B cell (primary cell): ENCODE data around the gene ZNF540. TPM values are rescaled to one million over a fixed set of nuclear protein-coding genes. Genes with fewer than 3 reads are reported as not detected.

Experiments
- ATAC-seq: fragments of 200-7000 bp; cut with Tn5 transposase; one replicate; pipeline ENCODE4 v1.10.0; 2021; ENCODE audit warnings: low read depth, mild to moderate bottlenecking, moderate number of reproducible peaks, moderate library complexity
- CTCF ChIA-PET: fragments of 350-600 bp; sonication (Branson Sonifier 250); formaldehyde crosslinking; loops from one replicate; lab custom pipeline; 2021; ENCODE audit warnings: antibody characterized with exemption, inconsistent platforms; lab: Charles Lee
- POLR2A ChIA-PET: fragments of 350-600 bp; sonication (Branson Sonifier 250); formaldehyde crosslinking; loops from one replicate; lab custom pipeline; 2021; ENCODE audit warnings: antibody characterized with exemption; lab: Charles Lee
- DNase-seq: peaks from one replicate; pipeline ENCODE4 v3.0.0; 2013
- H2AFZ ChIP-seq: 2 replicates; pipeline ENCODE4 v1.6.1; 2012; ENCODE audit warnings: mild to moderate bottlenecking, low read depth, low read length; ENCODE audit not compliant: insufficient read depth, poor library complexity, severe bottlenecking
- H3K27ac ChIP-seq, 2 donors: 1 replicate in 1 of 2; 2 replicates in 1 of 2; pipeline ENCODE4 v1.5.1; 2012 to 2013; ENCODE audit warnings: low read length in 2 of 2, mild to moderate bottlenecking in 2 of 2, moderate library complexity in 1 of 2
- H3K27me3 ChIP-seq, 4 experiments: fragments of 200-600 bp in 1 of 4; sonication (generic) in 1 of 4; replicated peaks in 1 of 4; 1 replicate in 2 of 4; 2 replicates in 2 of 4; pipeline versions ENCODE4 v1.6.1 to v1.7.0; 2013 to 2016; ENCODE audit warnings: low read length in 3 of 4, mild to moderate bottlenecking in 2 of 4, mixed read lengths in 1 of 4, moderate library complexity in 1 of 4; ENCODE audit not compliant: insufficient read depth in 4 of 4, control insufficient read depth in 3 of 4; ENCODE audit errors: control extremely low read depth in 1 of 4
- H3K36me3 ChIP-seq, 2 experiments: replicated peaks in 1 of 2; 1 replicate in 1 of 2; 2 replicates in 1 of 2; pipeline versions ENCODE4 v1.6.1 to v1.7.1; 2013; ENCODE audit warnings: low read length in 1 of 2; ENCODE audit not compliant: insufficient read depth in 2 of 2, control insufficient read depth in 1 of 2; ENCODE audit errors: control extremely low read depth in 1 of 2, extremely low read depth in 1 of 2
- H3K4me1 ChIP-seq, 2 donors: fragments of 200-600 bp in 1 of 2; sonication (generic) in 1 of 2; 1 replicate in 1 of 2; 2 replicates in 1 of 2; pipeline versions ENCODE4 v1.5.1 to v1.6.1; 2013 to 2017; ENCODE audit warnings: low read length in 2 of 2; ENCODE audit not compliant: control insufficient read depth in 2 of 2, insufficient read depth in 2 of 2
- H3K4me2 ChIP-seq: replicated peaks from 2 replicates; pipeline ENCODE3; 2012; ENCODE audit warnings: mild to moderate bottlenecking, low read depth, low read length; ENCODE audit not compliant: poor library complexity, severe bottlenecking
- H3K4me3 ChIP-seq, 5 experiments: fragments of 200-600 bp in 1 of 5; sonication (generic) in 1 of 5; 1 replicate in 3 of 5; 2 replicates in 2 of 5; pipeline versions ENCODE4 v1.5.1 to v1.7.0; 2011 to 2016; ENCODE audit warnings: low read length in 4 of 5, mild to moderate bottlenecking in 4 of 5, low read depth in 2 of 5, control low read depth in 1 of 5, moderate library complexity in 1 of 5; ENCODE audit not compliant: insufficient read depth in 1 of 5; ENCODE audit errors: control extremely low read depth in 1 of 5, extremely low read depth in 1 of 5
- H3K79me2 ChIP-seq: fragments of 200-600 bp; sonication (generic); one replicate; pipeline ENCODE4 v1.6.0; 2016; ENCODE audit warnings: low read length; ENCODE audit not compliant: control insufficient read depth, insufficient read depth
- H3K9ac ChIP-seq: fragments of 200-600 bp; sonication (generic); 2 replicates; pipeline ENCODE4 v1.6.1; 2017; ENCODE audit warnings: mild to moderate bottlenecking, low read length, moderate library complexity
- H3K9me3 ChIP-seq, 3 donors: one replicate each; pipeline versions ENCODE4 v1.6.1 to v1.7.1; 2013; ENCODE audit warnings: low read length in 2 of 3; ENCODE audit not compliant: control insufficient read depth in 2 of 3, insufficient read depth in 1 of 3; ENCODE audit errors: control extremely low read depth in 1 of 3
- H4K20me1 ChIP-seq: 2 replicates; pipeline ENCODE4 v1.6.0; 2012; ENCODE audit warnings: mild to moderate bottlenecking, low read length; ENCODE audit not compliant: insufficient read depth, control insufficient read depth, poor library complexity, severe bottlenecking
- H3K27ac Mint-ChIP-seq: one replicate; pipeline ENCODE4 v1.8.0; 2021; ENCODE audit warnings: mixed read lengths
- H3K27me3 Mint-ChIP-seq: one replicate; pipeline ENCODE4 v1.8.0; 2021; ENCODE audit warnings: mixed read lengths
- H3K4me1 Mint-ChIP-seq: one replicate; pipeline ENCODE4 v1.8.0; 2021; ENCODE audit warnings: mixed read lengths
- H3K4me3 Mint-ChIP-seq: one replicate; pipeline ENCODE4 v1.8.0; 2021; ENCODE audit warnings: mixed read lengths
- H3K9me3 Mint-ChIP-seq: one replicate; pipeline ENCODE4 v1.8.0; 2022; ENCODE audit warnings: mixed read lengths; ENCODE audit not compliant: insufficient read depth
- EZH2 ChIP-seq: IDR thresholded peaks from 2 replicates; pipeline ENCODE4 v1.6.1; 2012; ENCODE audit warnings: borderline replicate concordance, low read depth, mild to moderate bottlenecking, moderate library complexity, low read length; ENCODE audit not compliant: insufficient read depth, poor library complexity, severe bottlenecking
- WGBS: methylation state at CpG from one replicate; pipeline ENCODE4 v1.1.5; 2013; ENCODE audit warnings: missing lambda C conversion rate; ENCODE audit not compliant: insufficient coverage; 5-methylcytosine and 5-hydroxymethylcytosine counted together
- intact Hi-C: fragments of 100-400 bp; cut with micrococcal nuclease; formaldehyde crosslinking; loops from one replicate; pipeline ENCODE4 v1.10.0; 2022
- polyA plus RNA-seq: library from polyadenylated mRNA; depleted of rRNA; stranded (reverse); fragments of >200 nt; gene quantifications from 2 replicates; pipeline ENCODE4 v1.2.3, GENCODE V29; 2012
- total RNA-seq, 2 donors: library from RNA; stranded (reverse); fragments of 120-200 nt in 1 of 2; gene quantifications; 1 replicate in 1 of 2; 2 replicates in 1 of 2; pipeline versions ENCODE4 v1.2.3 to v1.2.4, GENCODE V29; 2013 to 2022
- TF ChIP-seq, protein P1 (sequence below): fragments of 200-600 bp; IDR thresholded peaks from one replicate; pipeline ENCODE4 v1.8.0; 2022; ENCODE audit warnings: antibody characterized with exemption, mild to moderate bottlenecking

Gene ZNF540
- total and polyA plus RNA-seq, 2 donors (not counting 1 experiment from before 2014, with no cell fraction given), result 2.9 to 10.7 TPM

DNA sequence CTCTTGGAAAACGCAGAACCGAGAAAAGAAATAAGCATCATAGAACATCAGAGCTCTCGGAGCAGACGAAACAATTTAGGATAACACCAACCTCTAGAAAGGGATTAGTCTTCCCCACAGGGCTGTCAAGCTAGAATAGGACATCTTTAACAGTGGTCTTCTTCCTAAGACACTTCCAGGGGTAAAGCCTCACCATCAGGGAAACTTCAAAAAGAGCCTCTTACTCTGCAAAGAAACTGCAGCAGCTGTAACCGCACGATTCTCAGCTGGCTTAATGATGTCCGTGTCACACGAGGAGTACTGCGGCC, 726 bp upstream of the ZNF540 start:
- no peak for DNase-seq
- H3K4me3 ChIP-seq, result peak overlapping the region; percentile 67 to 88 (median 87)
- H3K4me1 ChIP-seq, result peaks cover 11 to 14% of the 10 kb centered on the region in 2 donors
- POLR2A ChIA-PET, result interaction anchor here (0.6 to 2.5 kb wide), 7 partner anchors 61 to 1105 kb away, joined by 3 to 8 read pairs (median 4); partner anchors contain the start of genes ZNF527, ZNF566, ZNF570 and ZNF793
- peaks cover 0 to 8% of the 10 kb centered on the region in 2 experiments for H3K36me3 ChIP-seq
- H3K9ac ChIP-seq, result peak overlapping the region; percentile 94
- H3K4me1 Mint-ChIP-seq, result peaks cover 25% of the 10 kb centered on the region
- no peaks in the 10 kb centered on the region for H3K27me3 ChIP-seq
- no peaks in the 10 kb centered on the region for H3K27me3 Mint-ChIP-seq
- no peak for ATAC-seq
- CTCF ChIA-PET, result interaction anchor here (0.9 to 1.5 kb wide), 3 partner anchors 42 to 125 kb away, joined by 3 to 4 read pairs (median 3); partner anchors contain the start of genes ZNF570 and ZNF607
- H3K9me3 ChIP-seq, result peaks cover 8 to 26% (median 12%) of the 10 kb centered on the region in 3 donors
- 0% methylated on average over 7 of the region's 9 CpGs for WGBS
- intact Hi-C loops, result loop anchor here (1.0 to 10.0 kb wide), 12 partner anchors 62 to 1949 kb away; partner anchors contain the start of genes COX6B1, ETV2, ZNF260 and ZNF345
- no peaks in the 10 kb centered on the region for H4K20me1 ChIP-seq
- H3K79me2 ChIP-seq, result peaks cover 22% of the 10 kb centered on the region
- H3K9me3 Mint-ChIP-seq, result peaks cover 4% of the 10 kb centered on the region
- peak overlapping the region; percentile 93 to 96 for H3K27ac ChIP-seq
- peak overlapping the region; percentile 99 for H3K4me3 Mint-ChIP-seq
- TF ChIP-seq, protein P1, sequence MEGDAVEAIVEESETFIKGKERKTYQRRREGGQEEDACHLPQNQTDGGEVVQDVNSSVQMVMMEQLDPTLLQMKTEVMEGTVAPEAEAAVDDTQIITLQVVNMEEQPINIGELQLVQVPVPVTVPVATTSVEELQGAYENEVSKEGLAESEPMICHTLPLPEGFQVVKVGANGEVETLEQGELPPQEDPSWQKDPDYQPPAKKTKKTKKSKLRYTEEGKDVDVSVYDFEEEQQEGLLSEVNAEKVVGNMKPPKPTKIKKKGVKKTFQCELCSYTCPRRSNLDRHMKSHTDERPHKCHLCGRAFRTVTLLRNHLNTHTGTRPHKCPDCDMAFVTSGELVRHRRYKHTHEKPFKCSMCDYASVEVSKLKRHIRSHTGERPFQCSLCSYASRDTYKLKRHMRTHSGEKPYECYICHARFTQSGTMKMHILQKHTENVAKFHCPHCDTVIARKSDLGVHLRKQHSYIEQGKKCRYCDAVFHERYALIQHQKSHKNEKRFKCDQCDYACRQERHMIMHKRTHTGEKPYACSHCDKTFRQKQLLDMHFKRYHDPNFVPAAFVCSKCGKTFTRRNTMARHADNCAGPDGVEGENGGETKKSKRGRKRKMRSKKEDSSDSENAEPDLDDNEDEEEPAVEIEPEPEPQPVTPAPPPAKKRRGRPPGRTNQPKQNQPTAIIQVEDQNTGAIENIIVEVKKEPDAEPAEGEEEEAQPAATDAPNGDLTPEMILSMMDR, result no peak
- TF ChIP-seq EZH2, result no peak
- H2AFZ ChIP-seq, result peak overlapping the region; percentile 90
- peak overlapping the region; percentile 99 for H3K27ac Mint-ChIP-seq
- peak overlapping the region; percentile 82 for H3K4me2 ChIP-seq

DNA sequence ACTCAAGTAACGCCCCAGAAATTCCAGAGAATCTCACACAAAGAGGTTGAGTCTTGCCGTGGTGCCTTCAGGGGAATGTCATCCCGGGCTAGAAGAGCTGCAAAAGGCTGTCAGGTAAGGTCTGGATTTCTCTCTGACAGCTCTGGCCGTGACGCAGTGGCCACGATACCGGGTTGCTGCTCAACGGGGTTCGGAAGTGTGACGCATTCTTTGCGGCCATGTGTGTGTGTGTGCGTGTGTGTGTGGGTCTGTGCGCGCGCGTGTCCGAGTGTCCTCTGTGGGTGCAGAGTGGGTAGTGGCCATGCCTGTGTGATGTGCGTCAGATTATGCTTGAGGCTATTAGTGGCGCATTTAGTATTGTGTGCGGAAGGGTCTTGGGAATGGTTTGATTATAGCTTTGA, 306 bp downstream of the ZNF540 start:
- peak overlapping the region; percentile 82 for H3K4me2 ChIP-seq
- peak overlapping the region; percentile 90 for H2AFZ ChIP-seq
- ATAC-seq (peak; percentile 40), DNase-seq (no peak)
- H3K4me1 ChIP-seq, result peaks cover 11 to 14% of the 10 kb centered on the region in 2 donors
- H3K27me3 Mint-ChIP-seq, result no peaks in the 10 kb centered on the region
- H4K20me1 ChIP-seq, result no peaks in the 10 kb centered on the region
- H3K9ac ChIP-seq, result peak overlapping the region; percentile 94
- peaks cover 22% of the 10 kb centered on the region for H3K79me2 ChIP-seq
- WGBS, result 0% methylated on average over 20 of the region's 20 CpGs
- CTCF ChIA-PET, result interaction anchor here (0.6 to 1.5 kb wide), 5 partner anchors 43 to 674 kb away, joined by 3 to 4 read pairs (median 3); partner anchors contain the start of genes ZNF527, ZNF570 and ZNF607
- peaks cover 25% of the 10 kb centered on the region for H3K4me1 Mint-ChIP-seq
- peaks cover 7 to 19% (median 7%) of the 10 kb centered on the region in 3 donors for H3K9me3 ChIP-seq
- peaks cover 2 to 15% of the 10 kb centered on the region in 2 experiments for H3K36me3 ChIP-seq
- TF ChIP-seq EZH2, result no peak
- TF ChIP-seq, protein P1, result no peak
- peak overlapping the region; percentile 99 for H3K27ac Mint-ChIP-seq
- H3K27ac ChIP-seq, result peak overlapping the region; percentile 93 to 96
- no peaks in the 10 kb centered on the region for H3K27me3 ChIP-seq
- H3K4me3 Mint-ChIP-seq, result peak overlapping the region; percentile 99
- POLR2A ChIA-PET, result interaction anchor here (0.5 to 2.5 kb wide), 8 partner anchors 60 to 723 kb away, joined by 3 to 8 read pairs (median 4); partner anchors contain the start of genes ZNF527, ZNF569, ZNF570 and ZNF573
- intact Hi-C loops, result loop anchor here (1.0 to 10.0 kb wide), 11 partner anchors 61 to 1950 kb away; partner anchors contain the start of genes COX6B1, ETV2, ZNF260 and ZNF345
- peaks cover 4% of the 10 kb centered on the region for H3K9me3 Mint-ChIP-seq
- H3K4me3 ChIP-seq, result peak overlapping the region; percentile 67 to 88 (median 87)
